GM23248 (cell line): ENCODE measurements around the gene TRIP10.
"Not testable (repeated sequence)": the region's sequence is repeated elsewhere in the genome, so short reads cannot be mapped to it uniquely, and the experiment has no call there.

ENCODE experiments used
- EZH2 ChIP-seq: fragments of 200-600 bp; sonication (generic); IDR thresholded peaks from 2 replicates; pipeline ENCODE4 v1.6.1; 2018; ENCODE audit warnings: antibody characterized with exemption, mild to moderate bottlenecking; ENCODE audit not compliant: insufficient read depth, poor library complexity, severe bottlenecking
- EZH2phosphoT487 ChIP-seq: fragments of 200-600 bp; sonication (generic); IDR thresholded peaks from 2 replicates; pipeline ENCODE4 v1.6.1; 2018; ENCODE audit warnings: antibody characterized with exemption, moderate library complexity, mild to moderate bottlenecking, low read depth; ENCODE audit not compliant: insufficient read depth

- not testable (repeated sequence) for TF ChIP-seq EZH2, EZH2phosphoT487
Observed at GRCh38 chr19:6776045-6776444, 36.6 kb downstream of the TRIP10 start.
